ENCODE data around the gene SPAG9.

SPAG9 gene

GRCh38 chr17:51120739-51121619 lies at the start of gene SPAG9:
SPAG9 (minus strand) TSS chr17:51120868; CDS start chr17:51120656, 212 bp downstream.
- DNase-seq (ENCODE audit: low read depth): peak; percentile 83

- DNase-seq (ENCODE audit: low read depth): no peak
Measured at GRCh38 chr17:51169340-51169739, 48.7 kb upstream of the SPAG9 start.

GRCh38 chr17:51166987-51167931 lies 46.6 kb upstream of the SPAG9 start:
- DNase-seq (ENCODE audit: low read depth): peak; percentile 49

- DNase-seq (ENCODE audit: low read depth): peak; percentile 27
Measured at GRCh38 chr17:51166198-51166986, 45.7 kb upstream of the SPAG9 start, which contains the start of gene NME2. NME2 (plus strand) TSS chr17:51166411; CDS start chr17:51166831, 420 bp downstream.

GRCh38 chr17:51165680-51166197 lies 45.1 kb upstream of the SPAG9 start:
- no peak for DNase-seq (ENCODE audit: low read depth)

GRCh38 chr17:51164911-51165679 lies 44.4 kb upstream of the SPAG9 start:
- no peak for DNase-seq (ENCODE audit: low read depth)

GRCh38 chr17:51161541-51161940 lies 40.9 kb upstream of the SPAG9 start:
- no peak for DNase-seq (ENCODE audit: low read depth)

GRCh38 chr17:51159604-51160003 lies 38.9 kb upstream of the SPAG9 start:
- DNase-seq (ENCODE audit: low read depth): no peak

GRCh38 chr17:51155416-51155815 lies 34.7 kb upstream of the SPAG9 start:
- no peak for DNase-seq (ENCODE audit: low read depth)

GRCh38 chr17:51154176-51154575 lies 33.5 kb upstream of the SPAG9 start:
- DNase-seq (ENCODE audit: low read depth): no peak

- DNase-seq (ENCODE audit: low read depth): peak; percentile 96
Measured at GRCh38 chr17:51153210-51154072, 32.8 kb upstream of the SPAG9 start, which contains the start of gene NME1. NME1 (plus strand) TSS chr17:51153559; CDS start chr17:51155655, 2,096 bp downstream.

GRCh38 chr17:51152766-51153209 lies 32.1 kb upstream of the SPAG9 start:
- DNase-seq (ENCODE audit: low read depth): no peak

GRCh38 chr17:51150932-51151331 lies 30.3 kb upstream of the SPAG9 start:
- DNase-seq (ENCODE audit: low read depth): no peak

GRCh38 chr17:51149163-51149562 lies 28.5 kb upstream of the SPAG9 start:
- DNase-seq (ENCODE audit: low read depth): no peak

GRCh38 chr17:51147650-51148049 lies 27.0 kb upstream of the SPAG9 start:
- no peak for DNase-seq (ENCODE audit: low read depth)

- no peak for DNase-seq (ENCODE audit: low read depth)
Measured at GRCh38 chr17:51144266-51145022, 23.8 kb upstream of the SPAG9 start.

GRCh38 chr17:51142597-51142996 lies 21.9 kb upstream of the SPAG9 start:
- DNase-seq (ENCODE audit: low read depth): no peak

- DNase-seq (ENCODE audit: low read depth): no peak
Measured at GRCh38 chr17:51135956-51136355, 15.3 kb upstream of the SPAG9 start.

- DNase-seq (ENCODE audit: low read depth): no peak
Measured at GRCh38 chr17:51133365-51133764, 12.7 kb upstream of the SPAG9 start.
